Smooth muscle cell of the brain vasculature (primary cell): Measurements from ENCODE around the gene RORC.
"Not testable (repeated sequence)": the region's sequence is repeated elsewhere in the genome, so short reads cannot be mapped to it uniquely, and the experiment has no call there.

Source experiments
- DNase-seq: peaks from one replicate; pipeline ENCODE4 v3.0.0-alpha.2; 2012; ENCODE audit warnings: low read depth, low spot score

RORC gene

DNA sequence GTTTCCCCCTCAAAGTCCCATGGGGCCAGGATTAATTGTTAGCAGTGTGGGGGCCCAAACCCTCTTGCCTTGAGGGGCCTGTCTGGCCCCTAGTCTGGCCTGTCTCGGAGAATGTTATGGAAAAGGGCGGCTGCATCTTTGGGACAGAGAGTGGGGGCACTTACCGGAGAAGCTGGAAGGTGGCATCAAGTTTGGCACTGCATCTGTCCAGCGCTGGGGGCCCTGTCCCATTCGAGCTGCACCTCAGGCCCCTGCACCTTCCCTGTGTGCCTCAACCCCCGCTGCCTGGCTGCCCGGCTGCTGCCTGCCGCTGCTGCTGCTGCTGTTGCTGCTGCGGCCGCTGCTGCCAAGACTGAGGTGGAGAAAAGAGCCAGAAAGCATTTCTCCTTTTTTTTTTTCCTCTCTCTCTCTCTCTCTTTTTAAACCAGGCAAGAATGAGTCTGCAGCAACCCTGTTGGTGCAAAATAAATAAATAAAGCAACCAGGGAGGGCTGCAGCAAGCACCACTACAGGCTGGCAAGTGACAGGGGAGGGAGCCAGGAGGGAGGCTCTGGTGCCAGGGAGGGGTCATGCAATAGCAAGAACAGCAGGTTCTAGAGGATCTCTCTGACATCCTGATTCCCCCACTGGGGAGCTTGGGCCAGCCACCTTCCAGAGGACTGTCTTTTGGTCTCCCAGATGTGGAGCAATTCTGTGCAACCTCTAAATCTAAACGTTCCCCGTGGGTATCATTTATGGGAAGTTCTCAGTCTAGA lies 26.4 kb downstream of the RORC start, which contains the start of gene LINGO4:
Gene LINGO4 (minus strand): TSS at position 354 of the 755 bp plus-strand sequence. CDS start 2,715 bp downstream, outside the sequence.
- no peak for DNase-seq

DNA sequence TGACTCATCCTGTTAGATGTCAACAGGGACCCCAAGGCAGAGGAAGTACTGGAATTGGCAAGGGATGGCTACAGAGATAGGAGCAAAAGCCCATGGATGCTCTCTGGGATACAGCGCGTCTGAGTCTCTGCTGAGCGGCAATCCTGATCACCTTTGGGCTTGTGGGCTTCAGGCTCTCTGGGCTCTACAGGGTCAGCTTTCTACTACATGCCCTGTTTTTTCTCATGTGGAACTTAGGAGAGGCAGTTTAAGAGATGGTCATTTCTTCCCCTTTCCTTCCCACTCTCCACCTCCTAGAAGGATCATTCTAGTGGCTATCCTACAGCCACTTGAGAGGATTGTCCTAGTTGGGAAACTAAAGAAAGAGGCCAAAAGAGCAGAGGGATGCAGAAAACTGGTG lies 27.7 kb downstream of the RORC start:
- DNase-seq = no peak

GRCh38 chr1:151803164-151803563 lies 28.4 kb downstream of the RORC start:
- no peak for DNase-seq

DNA sequence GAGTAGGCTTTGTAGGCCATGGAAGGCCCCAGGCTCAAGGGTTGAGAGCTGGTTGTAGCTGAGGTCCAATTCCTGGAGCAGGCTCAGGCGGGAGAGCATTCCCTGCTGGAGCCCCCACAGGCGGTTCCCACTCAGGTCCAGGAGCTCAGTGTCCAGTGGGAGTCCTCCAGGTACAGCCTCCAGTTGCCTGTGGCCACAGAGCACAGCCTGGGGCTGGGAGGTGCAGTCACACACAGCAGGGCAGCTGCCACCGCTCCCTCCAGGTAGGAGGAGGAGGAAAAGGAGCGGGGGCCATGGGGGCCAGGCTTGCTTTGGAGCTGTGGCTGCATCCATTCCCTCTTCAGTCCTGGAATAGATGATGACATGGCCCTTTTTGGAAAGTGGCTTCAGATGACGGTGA lies 29.2 kb downstream of the RORC start:
- no peak for DNase-seq

GRCh38 chr1:151801846-151802245 lies 29.8 kb downstream of the RORC start:
- no peak for DNase-seq

- no peak for DNase-seq
These were observed 30.2 kb downstream of the RORC start for GRCh38 chr1:151801310-151801820.

DNA sequence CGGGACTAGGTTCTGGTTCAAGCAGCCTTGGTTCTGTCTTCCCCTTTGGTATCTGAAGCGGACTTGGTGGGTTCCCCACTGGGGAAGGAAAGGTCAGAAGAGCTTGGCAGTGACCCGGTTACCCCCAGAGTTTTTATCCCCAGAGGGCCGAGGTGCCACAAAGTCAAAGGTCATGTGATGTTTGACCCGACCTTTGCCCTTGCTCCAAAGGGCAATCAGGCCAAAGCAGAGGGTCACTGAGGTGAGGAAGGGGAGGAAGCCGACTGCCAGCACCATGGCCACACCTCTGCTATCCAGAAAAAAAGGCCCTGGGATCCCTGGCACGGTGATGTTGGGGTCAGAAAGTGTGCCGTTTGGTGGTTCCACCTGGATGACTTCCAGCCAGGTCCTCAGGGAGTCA lies 30.8 kb downstream of the RORC start:
- DNase-seq = no peak

GRCh38 chr1:151799179-151800022 lies 32.2 kb downstream of the RORC start:
- DNase-seq = no peak

DNA sequence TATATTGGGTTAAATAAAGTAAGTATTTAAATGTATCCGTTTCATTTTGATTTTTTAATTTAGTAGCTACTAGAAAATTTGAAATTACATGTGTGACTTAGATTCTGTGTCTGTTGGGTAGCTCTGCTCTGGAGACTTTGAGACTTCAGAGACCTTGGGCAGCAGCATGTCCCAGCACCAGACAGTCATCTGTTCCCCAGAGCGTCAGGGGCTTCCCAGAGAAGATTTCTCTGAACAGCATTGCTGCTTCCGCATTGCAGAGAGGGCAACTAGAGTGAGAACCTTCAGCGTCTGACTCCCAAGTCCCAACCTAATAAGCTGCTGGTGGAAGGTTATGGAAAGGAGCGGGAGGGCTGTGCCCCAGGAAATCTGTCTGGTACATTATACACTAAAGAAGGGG lies 33.0 kb downstream of the RORC start:
- no peak for DNase-seq

- DNase-seq = no peak
These were observed 40.5 kb downstream of the RORC start for GRCh38 chr1:151790940-151791651.

DNA sequence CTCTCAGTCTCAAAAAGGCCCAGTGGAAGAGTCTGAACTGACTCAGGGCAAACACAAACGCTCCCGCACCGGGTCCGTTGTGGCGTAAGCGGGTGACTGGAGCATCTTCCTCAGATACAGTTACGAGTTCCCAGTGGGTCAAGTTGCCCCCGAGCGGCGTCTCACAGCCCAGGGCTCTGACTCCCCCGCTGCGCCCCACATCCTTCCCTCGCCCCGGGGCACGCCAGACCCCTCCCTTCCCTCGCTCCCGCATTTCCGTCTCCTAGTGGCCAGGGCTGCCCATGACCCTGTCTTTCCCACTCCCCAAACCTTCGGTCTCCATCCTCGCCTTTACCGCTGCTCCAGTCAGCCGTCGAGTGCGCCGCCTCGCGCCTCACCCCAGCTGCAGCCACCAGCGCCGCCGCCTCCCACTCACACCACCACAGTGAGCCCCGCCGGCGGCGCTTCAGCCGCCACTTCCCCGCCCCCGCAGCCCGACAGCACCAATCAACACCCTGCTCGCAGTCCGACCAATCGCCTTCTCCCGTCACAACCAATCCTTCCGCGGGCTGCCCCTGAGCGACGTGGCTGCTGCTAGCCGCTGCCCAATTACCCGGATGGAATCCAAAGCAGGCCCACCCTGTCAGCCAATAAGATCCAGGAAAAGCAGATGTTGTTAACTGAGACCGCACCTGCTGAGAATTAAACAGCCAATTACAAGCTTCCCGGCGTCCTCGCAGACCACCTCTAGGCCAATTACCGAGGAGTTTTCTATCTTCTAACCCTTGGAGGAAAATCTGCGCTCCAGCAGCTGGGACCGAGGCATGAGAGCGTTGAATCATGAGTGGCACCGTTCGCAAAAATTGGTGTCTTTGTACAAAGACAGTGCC lies 41.3 kb downstream of the RORC start, which contains the start of gene TDRKH:
Gene TDRKH (minus strand): TSS at position 430 of the 869 bp plus-strand sequence. CDS start 7,478 bp downstream, outside the sequence.
- DNase-seq = peak; percentile 96

GRCh38 chr1:151787689-151788088 lies 43.9 kb downstream of the RORC start:
- DNase-seq = no peak

DNA sequence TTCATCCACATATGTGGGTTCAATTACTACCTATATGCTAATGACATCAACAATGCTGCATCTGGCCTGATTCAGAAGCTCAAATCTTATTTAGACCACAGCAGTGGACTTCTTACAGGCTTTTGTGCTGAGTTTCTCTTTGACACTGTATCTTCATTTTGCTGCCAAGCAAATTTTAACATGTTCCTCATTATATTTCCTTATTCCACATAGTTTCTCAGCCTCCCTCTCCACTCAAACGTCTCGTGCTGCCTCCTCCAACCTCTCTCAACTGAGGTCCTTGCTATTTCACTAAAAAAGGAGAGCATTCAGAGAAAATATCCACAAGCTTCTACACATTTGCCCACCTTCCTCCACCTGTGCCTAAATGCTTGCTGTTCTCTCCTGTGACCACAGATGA lies 47.8 kb downstream of the RORC start:
- no peak for DNase-seq

GRCh38 chr1:151782741-151783140 lies 48.9 kb downstream of the RORC start:
- no peak for DNase-seq

DNA sequence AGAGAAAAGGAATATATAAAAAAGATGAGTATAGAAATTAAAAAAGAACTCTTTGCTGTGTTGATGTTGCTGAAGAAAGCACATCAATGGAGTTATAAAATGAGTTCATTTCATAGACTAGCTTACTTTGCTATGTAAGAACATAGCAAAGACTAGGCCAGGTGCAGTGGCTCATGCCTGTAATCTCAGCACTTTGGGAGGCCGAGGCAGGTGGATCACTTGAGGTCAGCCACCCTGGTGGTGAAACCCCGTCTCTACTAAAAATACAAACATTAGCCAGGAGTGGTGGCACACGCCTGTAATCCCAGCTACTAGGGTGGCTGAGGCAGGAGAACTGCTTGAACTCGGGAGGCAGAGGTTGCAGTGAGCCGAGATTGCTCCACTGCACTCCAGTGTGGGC lies 49.6 kb downstream of the RORC start:
- not testable (repeated sequence) for DNase-seq

- DNase-seq = not testable (repeated sequence)
These were observed 50.9 kb downstream of the RORC start for GRCh38 chr1:151780736-151781135.

DNA sequence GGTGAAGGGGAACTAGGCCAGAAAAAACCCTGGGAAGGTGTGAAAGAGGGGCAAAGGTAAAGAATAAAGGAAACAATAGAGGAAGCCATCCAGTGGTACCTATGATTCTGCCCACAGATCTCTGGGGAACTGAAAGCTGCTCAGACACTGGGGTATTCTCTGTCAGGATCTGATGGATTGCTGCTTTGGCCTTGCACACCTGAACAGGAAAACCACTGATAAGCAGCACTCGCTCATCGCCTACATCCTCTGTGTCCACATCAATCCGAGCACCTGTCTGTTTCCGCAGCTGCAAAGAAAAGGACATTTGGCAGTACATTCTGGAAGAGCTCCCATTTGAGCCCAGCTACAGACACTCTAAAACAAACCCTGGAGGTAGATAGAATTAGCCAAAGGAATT lies 51.8 kb downstream of the RORC start:
- DNase-seq = no peak

DNA sequence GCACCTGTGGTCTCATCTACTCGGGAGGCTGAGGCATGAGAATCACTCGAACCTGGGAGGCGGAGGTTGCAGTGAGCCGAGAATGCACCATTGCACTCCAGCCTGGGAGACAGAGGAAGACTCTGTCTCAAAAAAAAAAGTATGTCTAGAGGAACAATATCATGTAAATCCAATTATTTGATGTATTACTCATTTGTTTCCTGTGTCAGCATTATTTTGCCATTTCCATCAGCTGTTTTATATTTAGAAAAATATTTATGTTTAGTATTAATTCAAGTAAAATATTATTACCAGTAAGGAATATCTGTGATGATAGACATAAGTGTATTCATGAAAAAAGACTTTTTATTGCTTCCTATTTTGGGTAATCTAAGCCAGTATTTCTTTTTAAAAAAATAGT lies 54.3 kb downstream of the RORC start:
- no peak for DNase-seq

DNA sequence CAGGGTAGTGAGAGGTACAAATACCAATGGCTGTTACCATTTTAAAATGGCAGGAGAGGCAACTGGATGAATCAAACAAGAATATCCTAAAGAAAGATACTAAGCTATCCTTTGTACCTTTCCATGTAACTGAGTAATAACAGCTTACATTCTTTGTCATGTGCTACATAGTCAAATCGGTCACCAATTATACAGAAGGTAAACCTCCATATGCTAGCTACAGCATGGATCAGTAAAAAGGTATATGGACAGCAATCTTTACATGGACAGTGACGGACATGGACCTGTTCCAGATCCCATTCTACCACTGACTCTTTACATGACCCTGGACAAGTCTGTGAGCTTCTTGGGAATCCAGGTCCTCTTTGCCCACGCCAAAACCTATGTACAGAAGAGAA lies 54.9 kb downstream of the RORC start:
- no peak for DNase-seq

DNA sequence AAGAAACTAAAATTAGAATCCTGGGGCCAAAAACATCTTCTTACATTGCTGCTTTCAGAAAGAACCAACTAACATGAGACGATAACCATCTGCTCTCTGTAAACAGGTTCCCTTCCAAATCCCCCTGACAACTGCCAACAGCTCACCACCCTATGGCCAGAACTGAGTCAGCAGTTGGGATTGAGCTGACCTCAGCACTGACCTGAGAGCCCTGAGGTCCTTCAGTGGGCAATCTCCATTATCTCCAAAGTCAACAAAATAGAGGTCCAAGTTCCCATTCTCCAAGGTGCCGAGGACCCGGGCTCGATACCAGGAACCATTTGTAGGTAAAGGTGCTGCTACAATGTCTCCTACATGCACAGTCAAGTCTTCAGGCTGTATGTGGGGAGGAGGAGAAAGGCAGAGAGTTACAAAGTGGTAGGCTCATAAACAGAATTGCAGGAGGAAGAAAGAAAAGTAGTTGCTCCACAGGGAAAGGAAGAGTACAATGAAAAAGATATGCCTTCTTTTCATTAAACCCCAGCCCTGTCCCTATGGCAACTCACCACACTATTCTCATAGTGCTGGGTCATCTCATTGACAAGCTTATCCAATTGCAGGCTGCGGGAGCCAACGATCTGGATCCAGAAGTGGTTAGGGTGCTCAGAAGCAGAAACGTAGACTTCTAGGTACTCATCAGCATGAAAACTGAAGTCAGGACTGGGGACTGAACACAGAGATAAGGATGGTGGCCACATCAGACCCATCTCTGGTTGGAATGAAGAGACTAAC lies 55.5 kb downstream of the RORC start:
- no peak for DNase-seq
